Measurements from ENCODE around the gene PYGO1.
A peak's percentile ranks its signal among the peaks of the same experiment; 100 is the strongest.
"Not testable (repeated sequence)": the region's sequence is repeated elsewhere in the genome, so short reads cannot be mapped to it uniquely, and the experiment has no call there.

Gene PYGO1

GRCh38 chr15:55515491-55515890 lies 72.7 kb downstream of the PYGO1 start:
- TF ChIP-seq, protein P1, sequence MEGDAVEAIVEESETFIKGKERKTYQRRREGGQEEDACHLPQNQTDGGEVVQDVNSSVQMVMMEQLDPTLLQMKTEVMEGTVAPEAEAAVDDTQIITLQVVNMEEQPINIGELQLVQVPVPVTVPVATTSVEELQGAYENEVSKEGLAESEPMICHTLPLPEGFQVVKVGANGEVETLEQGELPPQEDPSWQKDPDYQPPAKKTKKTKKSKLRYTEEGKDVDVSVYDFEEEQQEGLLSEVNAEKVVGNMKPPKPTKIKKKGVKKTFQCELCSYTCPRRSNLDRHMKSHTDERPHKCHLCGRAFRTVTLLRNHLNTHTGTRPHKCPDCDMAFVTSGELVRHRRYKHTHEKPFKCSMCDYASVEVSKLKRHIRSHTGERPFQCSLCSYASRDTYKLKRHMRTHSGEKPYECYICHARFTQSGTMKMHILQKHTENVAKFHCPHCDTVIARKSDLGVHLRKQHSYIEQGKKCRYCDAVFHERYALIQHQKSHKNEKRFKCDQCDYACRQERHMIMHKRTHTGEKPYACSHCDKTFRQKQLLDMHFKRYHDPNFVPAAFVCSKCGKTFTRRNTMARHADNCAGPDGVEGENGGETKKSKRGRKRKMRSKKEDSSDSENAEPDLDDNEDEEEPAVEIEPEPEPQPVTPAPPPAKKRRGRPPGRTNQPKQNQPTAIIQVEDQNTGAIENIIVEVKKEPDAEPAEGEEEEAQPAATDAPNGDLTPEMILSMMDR (conservative IDR thresholded peaks at IDR 0.05; ENCODE audit: low read depth, low read length), result no peak
- H3K4me3 ChIP-seq (ENCODE audit: low read depth, low read length), result no peak overlapping the region
- DNase-seq (ENCODE audit: low read depth), result no peak

DNA sequence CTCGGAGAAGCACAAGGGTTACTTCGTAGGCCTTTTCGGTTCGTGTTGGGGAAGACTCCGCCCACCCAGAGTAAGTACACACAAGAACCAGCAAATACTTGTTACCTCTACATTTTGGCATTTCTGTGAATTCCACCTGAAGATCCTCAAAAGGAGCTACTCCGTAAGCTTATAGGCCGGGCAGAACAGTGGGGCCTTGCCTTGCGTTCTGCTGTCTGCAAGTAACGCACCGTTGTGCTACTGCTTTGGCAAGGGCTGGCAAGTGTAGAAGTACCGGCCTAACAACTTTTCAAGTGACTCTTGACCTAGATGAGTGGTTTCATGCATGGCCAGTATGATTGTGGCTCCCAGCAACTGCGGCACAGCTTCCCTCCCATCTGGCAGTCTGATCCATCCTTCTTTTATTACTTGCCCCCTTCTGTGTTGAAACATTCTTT lies 73.7 kb downstream of the PYGO1 start:
- no peak for DNase-seq (ENCODE audit: low read depth)
- TF ChIP-seq, protein P1 (conservative IDR thresholded peaks at IDR 0.05; ENCODE audit: low read depth, low read length), result no peak
- no peak overlapping the region for H3K4me3 ChIP-seq (ENCODE audit: low read depth, low read length)

- peak; percentile 76 for DNase-seq (ENCODE audit: low read depth)
- TF ChIP-seq, protein P1 (conservative IDR thresholded peaks at IDR 0.05; ENCODE audit: low read depth, low read length), result peak; percentile 76
- H3K4me3 ChIP-seq (ENCODE audit: low read depth, low read length), result not testable (repeated sequence)
Observed at GRCh38 chr15:55513621-55514413, 74.3 kb downstream of the PYGO1 start.

DNA sequence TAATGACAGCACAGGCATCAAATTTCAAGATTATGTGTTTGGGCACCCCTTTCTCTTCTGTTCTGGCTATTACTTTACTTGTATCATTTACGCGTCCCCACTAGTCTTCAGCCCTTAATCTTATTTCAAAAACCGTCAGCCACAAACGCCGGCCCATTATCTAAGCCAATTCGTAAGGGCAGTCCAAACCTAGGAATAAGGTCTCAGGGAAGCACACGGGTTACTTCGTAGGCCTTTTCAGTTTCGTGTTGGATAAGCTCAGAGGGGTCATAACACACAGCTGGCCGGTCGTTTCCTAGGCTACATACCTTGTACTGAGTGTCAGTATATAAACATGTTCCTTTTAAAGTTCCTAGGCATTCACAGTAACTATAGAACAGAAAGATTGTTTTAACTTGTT lies 75.0 kb downstream of the PYGO1 start:
- no peak for DNase-seq (ENCODE audit: low read depth)
- TF ChIP-seq, protein P1 (conservative IDR thresholded peaks at IDR 0.05; ENCODE audit: low read depth, low read length), result no peak
- no peak overlapping the region for H3K4me3 ChIP-seq (ENCODE audit: low read depth, low read length)

GRCh38 chr15:55507567-55507966 lies 80.6 kb downstream of the PYGO1 start:
- H3K4me3 ChIP-seq (ENCODE audit: low read depth, low read length), result no peak overlapping the region
- DNase-seq (ENCODE audit: low read depth), result no peak
- TF ChIP-seq, protein P1 (conservative IDR thresholded peaks at IDR 0.05; ENCODE audit: low read depth, low read length), result no peak

DNA sequence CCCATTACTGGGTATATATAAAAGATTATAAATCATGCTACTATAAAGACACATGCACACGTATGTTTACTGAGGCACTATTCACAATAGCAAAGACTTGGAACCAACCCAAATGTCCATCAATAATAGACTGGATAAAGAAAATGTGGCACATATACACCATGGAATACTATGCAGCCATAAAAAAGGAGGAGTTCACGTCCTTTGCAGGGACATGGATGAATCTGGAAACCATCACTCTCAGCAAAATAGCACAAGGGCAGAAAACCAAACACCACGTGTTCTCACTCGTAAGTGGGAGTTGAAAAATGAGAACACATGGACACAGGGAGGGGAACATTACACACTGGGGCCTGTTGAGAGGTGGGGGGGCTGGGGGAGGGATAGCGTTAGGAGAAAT lies 82.7 kb downstream of the PYGO1 start:
- DNase-seq (ENCODE audit: low read depth); H3K4me3 ChIP-seq (ENCODE audit: low read depth, low read length): not testable (repeated sequence)

DNA sequence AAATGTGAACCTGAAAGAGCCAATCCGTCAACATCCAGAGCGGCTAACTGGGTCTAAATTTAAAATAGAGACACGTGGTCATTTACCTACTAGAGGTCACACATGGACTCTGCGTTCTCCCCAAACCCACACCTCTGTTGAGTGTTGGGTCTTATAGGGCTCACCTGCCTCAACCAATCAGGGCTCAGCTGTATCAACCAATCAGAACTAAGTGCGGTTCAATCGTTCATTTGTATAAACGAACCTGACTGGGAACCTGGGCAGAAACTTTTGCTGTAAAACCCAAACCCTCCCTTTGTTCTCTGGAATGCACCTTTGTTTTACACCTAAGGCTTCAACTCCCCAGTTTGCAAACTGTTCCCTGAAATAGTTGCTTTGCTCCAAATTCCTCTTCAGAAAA lies 89.0 kb downstream of the PYGO1 start:
- TF ChIP-seq, protein P1 (conservative IDR thresholded peaks at IDR 0.05; ENCODE audit: low read depth, low read length), result no peak
- DNase-seq (ENCODE audit: low read depth), result no peak
- H3K4me3 ChIP-seq (ENCODE audit: low read depth, low read length), result no peak overlapping the region

DNA sequence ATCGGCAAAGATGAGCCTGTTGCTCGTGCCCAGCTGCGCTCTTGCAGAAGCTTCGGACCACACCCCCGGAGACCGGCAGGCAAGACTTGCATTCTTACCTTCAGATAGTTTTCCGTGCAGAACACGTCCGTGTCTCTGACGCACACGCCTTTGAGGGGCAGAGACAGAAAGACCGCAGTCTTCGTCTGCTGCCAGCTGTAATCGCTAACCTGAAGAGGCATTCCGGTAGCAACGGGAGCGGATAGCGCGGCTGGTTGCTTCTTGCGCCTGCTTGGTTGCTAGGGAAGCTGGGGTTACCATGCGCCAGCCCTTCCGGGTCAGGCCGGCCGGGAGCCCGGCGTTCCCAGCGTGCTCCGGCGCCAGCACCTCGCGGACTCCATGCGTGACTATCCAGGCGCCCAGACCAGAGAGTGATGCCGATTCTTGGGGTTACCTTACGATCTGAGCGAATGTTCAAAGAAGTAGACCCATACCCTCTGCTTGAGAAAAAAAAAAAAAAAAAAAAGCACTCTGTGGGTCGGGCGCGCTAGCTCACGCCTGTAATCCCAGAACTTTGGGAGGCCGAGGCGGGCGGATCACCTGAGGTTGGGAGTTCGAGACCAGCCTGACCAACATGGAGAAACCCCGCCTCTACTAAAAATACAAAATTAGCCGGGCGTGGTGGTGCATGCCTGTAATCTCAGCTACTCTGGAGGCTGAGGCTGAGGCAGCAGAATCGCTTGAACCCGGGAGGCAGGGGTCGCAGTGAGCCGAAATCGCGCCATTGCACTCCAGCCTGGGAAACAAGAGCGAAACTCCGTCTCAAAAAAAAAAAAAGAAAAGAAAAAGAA lies 89.8 kb downstream of the PYGO1 start:
- DNase-seq (ENCODE audit: low read depth), result peak; percentile 92
- H3K4me3 ChIP-seq (ENCODE audit: low read depth, low read length), result peak overlapping the region; percentile 91
